ENCODE data around the gene PLXDC1. TPM values are rescaled to one million over a fixed set of nuclear protein-coding genes. Genes with fewer than 3 reads are reported as not detected.
A peak's percentile ranks its signal among the peaks of the same experiment; 100 is the strongest.

The PLXDC1 gene
- total RNA-seq, 1 donor from 2014 or later: 19.5 TPM

DNA sequence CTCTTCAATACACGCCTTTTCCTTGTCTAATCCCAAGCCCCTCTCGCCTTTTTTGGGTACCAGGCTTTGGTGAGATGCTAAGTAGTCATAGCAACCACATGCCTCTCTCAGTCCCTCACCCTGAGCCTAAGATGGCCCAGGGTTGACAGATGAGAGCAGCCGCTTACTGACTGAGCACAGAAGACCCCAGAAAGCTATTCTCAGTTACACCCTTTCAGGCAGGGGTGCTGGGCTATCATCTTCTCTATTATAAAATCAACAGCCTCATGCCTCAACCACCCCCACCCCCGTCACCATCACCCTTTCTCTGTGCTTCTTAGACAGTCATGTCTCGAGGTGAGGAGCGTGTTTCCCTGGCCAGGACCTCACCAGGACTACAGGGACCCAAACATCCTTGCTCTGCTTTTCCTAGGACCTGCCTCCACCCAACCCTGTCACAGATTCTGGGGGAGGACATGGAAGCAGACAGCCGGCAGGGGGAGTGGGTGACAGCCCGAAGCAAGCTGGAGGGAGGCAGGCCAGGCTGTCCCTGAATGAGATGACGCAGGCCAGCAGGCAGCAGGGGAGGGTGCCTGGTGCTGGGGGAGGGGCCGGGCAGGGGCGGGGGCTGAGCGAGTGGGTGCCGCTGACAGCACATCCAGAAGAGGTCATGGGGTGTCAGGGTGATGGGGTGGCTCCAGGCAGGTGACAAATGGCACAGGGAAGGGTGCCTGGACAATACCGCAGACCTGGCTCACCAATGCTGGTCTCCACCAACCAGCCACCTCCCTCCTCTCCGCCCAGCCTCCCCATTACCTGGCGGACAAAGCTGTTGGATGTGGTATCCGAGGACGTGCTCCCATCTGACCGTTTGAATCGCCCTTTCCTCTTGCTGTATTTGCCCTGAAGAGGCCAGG is 42.9 kb upstream of the PLXDC1 start:
- DNase-seq: peak; percentile 61
- Histone ChIP-seq H3K4me3 (peak overlapping the region; percentile 91), H3K27me3 (ENCODE audit: low read depth) (no peaks in the 10 kb centered on the region), H3K4me1 (peaks cover 41% of the 10 kb centered on the region), H3K9me3 (no peaks in the 10 kb centered on the region), H3K27ac (peak overlapping the region; percentile 73), H3K36me3 (peaks cover 44% of the 10 kb centered on the region)
- ATAC-seq: peak; percentile 27 to 32
- TF ChIP-seq, protein P1, sequence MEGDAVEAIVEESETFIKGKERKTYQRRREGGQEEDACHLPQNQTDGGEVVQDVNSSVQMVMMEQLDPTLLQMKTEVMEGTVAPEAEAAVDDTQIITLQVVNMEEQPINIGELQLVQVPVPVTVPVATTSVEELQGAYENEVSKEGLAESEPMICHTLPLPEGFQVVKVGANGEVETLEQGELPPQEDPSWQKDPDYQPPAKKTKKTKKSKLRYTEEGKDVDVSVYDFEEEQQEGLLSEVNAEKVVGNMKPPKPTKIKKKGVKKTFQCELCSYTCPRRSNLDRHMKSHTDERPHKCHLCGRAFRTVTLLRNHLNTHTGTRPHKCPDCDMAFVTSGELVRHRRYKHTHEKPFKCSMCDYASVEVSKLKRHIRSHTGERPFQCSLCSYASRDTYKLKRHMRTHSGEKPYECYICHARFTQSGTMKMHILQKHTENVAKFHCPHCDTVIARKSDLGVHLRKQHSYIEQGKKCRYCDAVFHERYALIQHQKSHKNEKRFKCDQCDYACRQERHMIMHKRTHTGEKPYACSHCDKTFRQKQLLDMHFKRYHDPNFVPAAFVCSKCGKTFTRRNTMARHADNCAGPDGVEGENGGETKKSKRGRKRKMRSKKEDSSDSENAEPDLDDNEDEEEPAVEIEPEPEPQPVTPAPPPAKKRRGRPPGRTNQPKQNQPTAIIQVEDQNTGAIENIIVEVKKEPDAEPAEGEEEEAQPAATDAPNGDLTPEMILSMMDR (IDR thresholded peaks at IDR 0.05): no peak
- intact Hi-C loops (cut with DNase I): no loop called here

- Histone ChIP-seq H3K4me1 (peaks cover 31% of the 10 kb centered on the region), H3K27ac (no peak overlapping the region), H3K4me3 (no peak overlapping the region), H3K36me3 (peaks cover 54% of the 10 kb centered on the region), H3K9me3 (no peaks in the 10 kb centered on the region), H3K27me3 (ENCODE audit: low read depth) (no peaks in the 10 kb centered on the region)
- intact Hi-C loops (cut with DNase I): no loop called here
- DNase-seq (no peak), ATAC-seq (no peak)
- TF ChIP-seq, protein P1 (IDR thresholded peaks at IDR 0.05): no peak
Observed at GRCh38 chr17:39193346-39193745, 41.9 kb upstream of the PLXDC1 start.

DNA sequence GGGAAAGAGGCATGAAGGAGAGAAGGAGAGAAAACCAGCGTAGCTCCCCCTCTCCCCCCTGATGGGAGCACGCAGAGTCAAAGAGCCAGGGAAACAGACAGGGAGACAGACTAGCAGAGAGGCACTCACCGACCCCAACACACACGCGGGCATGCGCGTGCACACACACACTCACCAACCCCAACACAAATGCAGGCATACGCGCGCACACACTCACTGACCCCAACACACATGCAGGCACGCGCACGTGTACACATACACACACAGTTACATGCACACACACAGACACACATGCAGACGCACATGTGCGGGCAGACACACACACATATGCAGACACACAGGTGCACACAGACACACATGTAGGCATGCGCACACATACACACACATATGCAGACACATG is 41.5 kb upstream of the PLXDC1 start:
- TF ChIP-seq, protein P1 (IDR thresholded peaks at IDR 0.05): no peak
- peaks cover 26% of the 10 kb centered on the region for H3K4me1 ChIP-seq
- no peak overlapping the region for H3K4me3 ChIP-seq
- peaks cover 59% of the 10 kb centered on the region for H3K36me3 ChIP-seq
- no peaks in the 10 kb centered on the region for H3K9me3 ChIP-seq
- no peak overlapping the region for H3K27ac ChIP-seq
- no peak for ATAC-seq
- no peak for DNase-seq
- intact Hi-C loops (cut with DNase I): no loop called here
- no peaks in the 10 kb centered on the region for H3K27me3 ChIP-seq (ENCODE audit: low read depth)

GRCh38 chr17:39191750-39192510 is 40.5 kb upstream of the PLXDC1 start:
- peaks cover 20% of the 10 kb centered on the region for H3K4me1 ChIP-seq
- H3K36me3 ChIP-seq: peaks cover 68% of the 10 kb centered on the region
- DNase-seq: no peak
- intact Hi-C loops (cut with DNase I): no loop called here
- no peaks in the 10 kb centered on the region for H3K27me3 ChIP-seq (ENCODE audit: low read depth)
- no peak for ATAC-seq
- H3K4me3 ChIP-seq: no peak overlapping the region
- no peak overlapping the region for H3K27ac ChIP-seq
- TF ChIP-seq, protein P1 (IDR thresholded peaks at IDR 0.05): no peak
- H3K9me3 ChIP-seq: no peaks in the 10 kb centered on the region

GRCh38 chr17:39187152-39187830 is 35.9 kb upstream of the PLXDC1 start:
- H3K36me3 ChIP-seq: peaks cover 96% of the 10 kb centered on the region
- DNase-seq (no peak), ATAC-seq (no peak)
- no peaks in the 10 kb centered on the region for H3K9me3 ChIP-seq
- H3K27ac ChIP-seq: no peak overlapping the region
- H3K4me3 ChIP-seq: no peak overlapping the region
- intact Hi-C loops (cut with DNase I): no loop called here
- TF ChIP-seq, protein P1 (IDR thresholded peaks at IDR 0.05): no peak
- H3K27me3 ChIP-seq (ENCODE audit: low read depth): no peaks in the 10 kb centered on the region
- no peaks in the 10 kb centered on the region for H3K4me1 ChIP-seq

Data from lower lobe of right lung (tissue), 2 donors.